Muscle of leg (tissue), 11 donors: Measurements from ENCODE around the gene ATP2B2. TPM values are rescaled to one million over a fixed set of nuclear protein-coding genes. Genes with fewer than 3 reads are reported as not detected.

Experiments
- DNase-seq: peaks from one replicate; pipeline ENCODE4 v3.0.0; 2013
- H3K27ac ChIP-seq: one replicate; pipeline ENCODE4 v1.5.1; 2013; ENCODE audit warnings: mild to moderate bottlenecking, low read length, control low read depth
- H3K27me3 ChIP-seq: one replicate; pipeline ENCODE4 v1.6.1; 2013; ENCODE audit warnings: low read length; ENCODE audit not compliant: control insufficient read depth, insufficient read depth
- H3K36me3 ChIP-seq: one replicate; pipeline ENCODE4 v1.6.1; 2013; ENCODE audit warnings: low read length; ENCODE audit not compliant: control insufficient read depth, insufficient read depth
- H3K4me1 ChIP-seq: one replicate; pipeline ENCODE4 v1.6.1; 2013; ENCODE audit warnings: low read length; ENCODE audit not compliant: control insufficient read depth, insufficient read depth
- H3K4me3 ChIP-seq: one replicate; pipeline ENCODE4 v1.5.1; 2013; ENCODE audit warnings: low read length, control low read depth
- H3K9me3 ChIP-seq: replicated peaks from 2 replicates; pipeline ENCODE4 v1.6.1; 2013; ENCODE audit warnings: low read depth, low read length; ENCODE audit not compliant: control insufficient read depth
- WGBS: methylation state at CpG from one replicate; pipeline ENCODE4 v1.1.5; 2013; ENCODE audit warnings: missing lambda C conversion rate; ENCODE audit not compliant: insufficient coverage; 5-methylcytosine and 5-hydroxymethylcytosine counted together
- polyA plus RNA-seq, 8 donors: library from polyadenylated mRNA; unstranded; fragments of 120-200 nt; gene quantifications; one replicate each; pipeline versions ENCODE4 v1.2.1 to v1.2.3, GENCODE V29; 2013; ENCODE audit warnings: inconsistent platforms in 1 of 8, low replicate concordance in 1 of 8; ENCODE audit not compliant: insufficient read length in 8 of 8, insufficient read depth in 1 of 8
- total RNA-seq: library from RNA; stranded (reverse); fragments of 120-200 nt; gene quantifications from one replicate; pipeline ENCODE4 v1.2.4, GENCODE V29; 2013

The ATP2B2 gene
- total and polyA plus RNA-seq, 9 donors = 0.39 to 6.9 (median 3.6) TPM

DNA sequence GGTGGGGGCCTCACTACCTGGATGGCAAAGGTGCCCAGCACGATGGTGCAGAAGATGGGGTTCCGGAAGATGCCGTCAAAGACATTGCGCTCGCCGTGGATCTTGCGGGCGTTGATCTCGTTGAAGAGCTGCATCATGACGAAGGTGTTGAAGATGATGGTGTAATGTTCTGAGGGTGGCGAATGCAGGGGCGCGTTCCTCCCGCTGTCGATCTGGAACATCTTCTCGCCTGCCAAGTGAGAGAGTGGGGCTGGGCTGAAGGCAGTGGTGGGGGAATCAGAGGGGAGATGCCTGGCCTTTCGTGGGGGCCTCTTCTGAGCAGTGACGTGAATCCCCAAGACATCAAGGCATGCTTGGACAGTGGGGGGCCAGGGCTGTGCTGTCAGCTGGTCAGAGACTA is 164.9 kb downstream of the ATP2B2 start:
- 90% methylated on average over 17 of the region's 18 CpGs for WGBS
- Histone ChIP-seq H3K27me3 (peaks cover 2% of the 10 kb centered on the region), H3K9me3 (no peaks in the 10 kb centered on the region), H3K27ac (no peak overlapping the region), H3K4me3 (no peak overlapping the region), H3K4me1 (no peaks in the 10 kb centered on the region), H3K36me3 (no peaks in the 10 kb centered on the region)
- DNase-seq = no peak

DNA sequence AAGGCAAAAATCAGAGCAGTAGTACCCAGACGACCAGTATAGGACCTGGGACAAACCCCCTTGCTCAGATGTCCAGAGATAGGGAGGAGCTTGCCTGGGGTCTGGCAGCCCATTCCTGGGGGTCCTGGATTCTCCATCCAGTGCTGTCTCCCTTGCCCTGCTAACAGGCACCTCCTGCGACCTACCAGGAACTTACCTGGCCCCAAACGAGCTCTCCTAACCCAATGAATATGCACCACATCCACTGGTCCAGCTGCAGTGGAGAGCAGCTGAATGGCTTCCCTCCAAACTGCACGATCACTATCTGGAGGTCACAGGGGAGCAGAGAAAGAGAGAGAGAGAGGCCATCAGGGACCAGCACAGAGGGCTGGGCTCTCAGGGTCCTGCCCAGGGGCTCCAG is 165.3 kb downstream of the ATP2B2 start:
- Histone ChIP-seq H3K36me3 (no peaks in the 10 kb centered on the region), H3K4me1 (no peaks in the 10 kb centered on the region), H3K27me3 (peaks cover 2% of the 10 kb centered on the region), H3K27ac (no peak overlapping the region), H3K9me3 (no peaks in the 10 kb centered on the region), H3K4me3 (no peak overlapping the region)
- DNase-seq = no peak
- WGBS = 60% methylated on average over 1 of the region's 4 CpGs

DNA sequence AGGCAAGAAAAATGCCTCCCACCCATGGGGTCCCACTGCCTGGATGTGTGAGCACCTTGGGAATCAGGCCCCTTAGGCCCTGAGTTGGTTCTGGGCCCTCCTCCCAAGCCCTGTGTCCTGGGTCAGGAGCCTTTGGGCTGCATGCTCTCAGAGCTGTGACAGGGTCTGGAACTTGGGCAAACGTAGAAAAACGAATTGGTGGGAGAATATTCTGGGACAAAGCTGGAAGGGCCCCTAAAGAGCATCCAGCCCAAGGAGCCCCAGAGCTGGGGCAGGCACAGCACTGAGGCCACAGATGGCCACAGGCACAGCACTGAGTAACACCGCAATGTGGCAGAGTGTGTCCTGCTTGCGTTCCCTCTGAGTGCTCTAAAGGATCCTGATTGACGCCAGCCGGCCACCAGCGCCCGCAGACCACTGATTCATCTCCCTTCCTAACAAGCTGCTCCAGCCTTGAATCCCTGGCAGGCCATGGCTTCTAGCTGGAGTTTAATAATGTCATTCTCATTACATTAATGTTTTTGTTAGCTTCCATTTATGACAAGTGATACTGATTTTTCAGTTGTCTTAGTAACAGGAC is 165.9 kb downstream of the ATP2B2 start:
- Histone ChIP-seq H3K27me3 (peaks cover 2% of the 10 kb centered on the region), H3K4me3 (no peak overlapping the region), H3K27ac (no peak overlapping the region), H3K36me3 (no peaks in the 10 kb centered on the region), H3K4me1 (no peaks in the 10 kb centered on the region), H3K9me3 (no peaks in the 10 kb centered on the region)
- no peak for DNase-seq
- 67% methylated on average over 8 of the region's 8 CpGs for WGBS

DNA sequence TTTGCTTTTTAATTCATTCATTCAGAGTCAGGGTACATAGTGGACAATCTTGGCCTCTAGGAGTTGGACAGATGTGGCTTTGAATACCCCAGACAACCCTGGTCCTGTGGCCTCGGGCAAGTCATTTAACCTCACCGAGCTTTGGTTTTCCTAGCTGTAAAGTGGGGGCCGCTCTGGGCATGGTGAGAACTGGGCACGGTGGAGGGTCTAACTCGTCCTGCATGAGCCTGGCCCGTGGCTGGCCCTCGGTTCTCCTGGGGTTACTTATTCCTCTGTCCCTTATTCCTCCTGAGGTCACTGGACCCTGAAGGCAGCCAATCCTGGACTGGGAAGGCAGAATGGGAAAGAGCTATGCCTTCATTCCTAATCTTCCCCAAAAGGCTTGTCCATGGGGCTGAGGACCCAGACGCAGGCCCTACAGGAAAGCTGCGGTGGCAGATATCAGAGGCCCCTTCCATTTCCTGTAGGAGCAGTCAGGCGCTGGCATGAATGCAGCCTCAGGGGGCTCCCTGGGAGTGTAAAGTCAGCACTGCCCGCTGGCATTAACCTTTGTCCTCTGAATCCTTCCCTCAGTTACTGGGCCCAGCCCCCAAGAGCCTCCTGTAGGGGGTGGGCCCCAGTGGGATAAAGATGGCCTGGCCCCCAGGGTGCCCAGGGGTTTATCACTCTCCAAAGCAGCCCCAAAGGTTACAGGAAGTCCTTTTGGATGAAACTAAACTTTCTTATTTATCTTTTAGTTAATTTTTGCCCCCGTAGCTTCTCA is 166.6 kb downstream of the ATP2B2 start:
- Histone ChIP-seq H3K9me3 (no peaks in the 10 kb centered on the region), H3K4me3 (no peak overlapping the region), H3K27ac (no peak overlapping the region), H3K36me3 (no peaks in the 10 kb centered on the region), H3K27me3 (peaks cover 2% of the 10 kb centered on the region), H3K4me1 (no peaks in the 10 kb centered on the region)
- no peak for DNase-seq
- 77% methylated on average over 5 of the region's 12 CpGs for WGBS

DNA sequence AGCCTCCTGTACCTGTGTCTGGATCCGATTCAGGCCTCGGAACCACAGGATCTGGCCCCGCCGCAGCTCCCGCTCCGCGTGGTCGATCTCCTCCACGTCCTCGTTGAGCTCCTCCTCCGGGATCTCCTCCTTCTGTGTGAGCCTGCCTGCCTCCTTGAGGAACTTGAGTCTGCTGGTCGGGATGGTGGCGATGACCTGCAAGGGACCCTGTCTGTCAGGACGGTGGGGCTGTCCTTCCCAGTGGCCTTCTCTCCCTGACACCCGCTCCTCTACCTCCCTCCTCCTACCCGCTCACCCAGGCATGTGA is 167.3 kb downstream of the ATP2B2 start:
- WGBS = 62% methylated on average over 13 of the region's 16 CpGs
- no peaks in the 10 kb centered on the region for H3K9me3 ChIP-seq
- no peaks in the 10 kb centered on the region for H3K4me1 ChIP-seq
- H3K27ac ChIP-seq = no peak overlapping the region
- H3K36me3 ChIP-seq = no peaks in the 10 kb centered on the region
- H3K4me3 ChIP-seq = no peak overlapping the region
- peaks cover 2% of the 10 kb centered on the region for H3K27me3 ChIP-seq
- no peak for DNase-seq

DNA sequence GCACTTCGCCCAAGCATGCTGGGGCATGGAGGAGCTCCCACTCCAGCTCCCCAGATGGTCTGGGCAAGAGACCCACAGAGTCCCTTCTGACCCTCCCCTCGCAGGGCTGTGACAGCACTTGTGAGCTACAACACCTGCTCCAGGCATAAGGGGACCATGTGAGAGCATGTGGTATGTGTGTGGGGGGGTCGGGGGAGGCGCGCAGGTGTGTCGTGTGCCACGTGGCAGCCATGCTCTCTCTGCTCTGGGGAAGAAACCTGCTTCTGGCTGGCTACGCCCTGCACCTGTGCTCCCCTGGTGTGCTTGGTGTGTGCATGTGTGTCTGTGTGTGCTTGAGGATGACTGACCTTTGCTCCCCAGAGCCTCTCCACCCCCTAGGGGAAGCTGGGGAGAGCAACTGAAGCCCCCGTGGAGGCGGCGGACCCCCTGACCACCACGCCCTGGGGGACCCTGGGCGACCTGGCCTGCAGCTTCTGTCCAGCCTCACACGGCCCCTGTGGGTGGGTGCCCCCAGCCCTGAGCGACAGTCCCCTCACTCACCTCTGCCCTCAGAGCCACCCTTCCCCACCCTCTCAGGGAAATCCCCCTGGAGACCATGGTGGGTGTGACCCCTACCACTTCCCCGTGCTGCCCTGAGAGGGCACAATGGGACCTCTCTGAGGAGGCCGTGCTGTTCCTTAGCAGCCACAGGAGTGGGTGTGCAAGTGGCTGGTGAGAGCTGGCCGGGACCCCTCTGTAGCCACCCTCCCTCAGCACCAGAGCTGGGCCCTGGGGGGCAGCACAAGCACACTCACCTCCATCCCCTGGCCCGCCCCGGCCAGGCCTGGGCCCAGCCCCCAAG is 167.8 kb downstream of the ATP2B2 start:
- H3K4me1 ChIP-seq = no peaks in the 10 kb centered on the region
- H3K27me3 ChIP-seq = peaks cover 6% of the 10 kb centered on the region
- 74% methylated on average over 8 of the region's 20 CpGs for WGBS
- H3K27ac ChIP-seq = no peak overlapping the region
- H3K36me3 ChIP-seq = no peaks in the 10 kb centered on the region
- no peak for DNase-seq
- no peak overlapping the region for H3K4me3 ChIP-seq
- H3K9me3 ChIP-seq = no peaks in the 10 kb centered on the region

DNA sequence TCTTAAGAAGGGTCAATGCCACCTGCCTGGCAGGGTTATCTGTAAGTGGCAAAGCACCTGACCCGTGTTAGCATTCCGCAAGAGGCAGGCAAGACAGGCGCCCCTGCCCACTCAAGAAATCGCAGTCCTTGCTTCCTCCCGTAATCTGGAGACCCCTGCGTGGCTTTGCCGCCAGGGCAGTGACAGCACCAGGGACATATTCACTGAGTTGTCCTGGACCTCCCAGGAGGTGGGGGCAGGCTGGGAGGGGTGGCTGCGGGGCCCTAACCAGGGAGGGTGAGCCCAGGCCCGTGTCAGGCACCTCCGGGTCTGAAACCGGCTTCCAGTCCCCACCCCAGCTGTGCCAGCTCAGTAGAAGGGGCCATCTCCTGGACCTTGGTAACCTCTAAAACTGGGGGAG is 168.6 kb downstream of the ATP2B2 start:
- no peaks in the 10 kb centered on the region for H3K36me3 ChIP-seq
- no peaks in the 10 kb centered on the region for H3K9me3 ChIP-seq
- H3K27ac ChIP-seq = no peak overlapping the region
- H3K4me3 ChIP-seq = no peak overlapping the region
- no peak for DNase-seq
- WGBS = 86% methylated on average over 10 of the region's 11 CpGs
- no peaks in the 10 kb centered on the region for H3K4me1 ChIP-seq
- peaks cover 11% of the 10 kb centered on the region for H3K27me3 ChIP-seq

DNA sequence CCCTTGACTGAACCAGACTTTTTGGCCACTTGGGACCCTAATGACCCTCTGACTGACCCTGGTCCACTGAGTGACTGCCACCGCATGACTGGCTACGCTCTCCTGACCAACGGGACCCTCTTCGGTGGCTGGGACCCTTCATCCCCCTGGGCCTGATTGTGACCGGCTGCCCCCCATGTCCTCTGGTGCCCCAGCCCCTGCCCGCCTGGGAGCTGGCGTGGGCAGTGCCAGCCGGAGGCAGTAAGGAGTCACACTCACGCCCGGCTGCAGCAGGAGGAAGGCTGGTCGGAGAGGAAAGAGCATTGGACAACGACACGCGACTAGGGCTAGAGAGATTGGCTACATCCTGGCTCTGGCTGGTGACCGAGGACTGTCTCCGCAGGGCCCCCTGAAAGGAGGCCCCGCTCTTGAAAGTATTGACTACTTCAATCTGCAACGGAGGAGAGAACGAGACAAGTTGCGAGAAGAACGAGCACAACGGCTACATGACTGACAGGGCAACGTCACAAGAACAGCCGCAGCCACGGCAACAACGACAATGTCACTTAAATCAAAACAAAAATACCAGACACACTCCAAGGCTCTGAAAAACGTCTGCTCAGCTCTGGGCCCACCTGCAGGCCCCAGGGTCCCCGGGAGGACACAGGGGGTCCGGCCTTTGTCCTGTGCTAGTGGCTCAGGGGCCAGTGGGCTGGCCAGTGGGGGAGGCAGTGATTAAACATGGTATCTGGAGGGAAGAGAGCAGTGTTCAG is 169.3 kb downstream of the ATP2B2 start:
- no peaks in the 10 kb centered on the region for H3K36me3 ChIP-seq
- WGBS = 85% methylated on average over 19 of the region's 29 CpGs
- H3K27me3 ChIP-seq = peaks cover 14% of the 10 kb centered on the region
- H3K9me3 ChIP-seq = no peaks in the 10 kb centered on the region
- H3K4me1 ChIP-seq = no peaks in the 10 kb centered on the region
- no peak for DNase-seq
- no peak overlapping the region for H3K27ac ChIP-seq
- no peak overlapping the region for H3K4me3 ChIP-seq

DNA sequence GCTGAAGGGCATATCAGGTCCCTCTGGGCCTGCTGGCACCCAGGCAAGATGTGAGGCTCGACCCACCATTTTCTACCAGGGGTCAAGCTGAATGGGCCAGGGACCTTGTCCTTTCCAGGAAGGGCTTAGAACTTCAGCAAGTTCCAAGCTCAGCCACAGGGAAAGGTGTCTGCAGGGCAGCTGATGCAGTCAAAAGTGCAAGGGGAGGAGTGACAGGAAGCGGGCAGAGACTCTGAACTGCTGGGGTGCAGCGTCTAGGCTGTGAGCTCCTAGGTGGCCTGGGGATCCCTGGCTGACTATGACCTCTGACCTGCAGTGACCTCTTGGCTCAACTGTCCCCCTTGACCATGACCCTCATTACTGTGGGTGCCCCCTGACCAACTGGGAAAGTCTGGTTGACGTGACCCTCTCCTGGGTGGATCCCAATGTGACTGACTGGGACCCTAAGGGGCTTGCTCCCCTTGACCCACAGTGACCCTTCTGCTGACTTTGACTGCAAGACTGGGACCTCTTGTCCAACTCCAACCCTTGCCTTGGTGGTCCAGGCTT is 170.1 kb downstream of the ATP2B2 start:
- no peak overlapping the region for H3K27ac ChIP-seq
- 72% methylated on average over 4 of the region's 4 CpGs for WGBS
- no peaks in the 10 kb centered on the region for H3K36me3 ChIP-seq
- H3K9me3 ChIP-seq = no peaks in the 10 kb centered on the region
- peaks cover 17% of the 10 kb centered on the region for H3K27me3 ChIP-seq
- H3K4me1 ChIP-seq = no peaks in the 10 kb centered on the region
- DNase-seq = no peak
- H3K4me3 ChIP-seq = no peak overlapping the region
